Measurements from ENCODE around the gene GGNBP2.
A peak's percentile ranks its signal among the peaks of the same experiment; 100 is the strongest.

The GGNBP2 gene

DNA sequence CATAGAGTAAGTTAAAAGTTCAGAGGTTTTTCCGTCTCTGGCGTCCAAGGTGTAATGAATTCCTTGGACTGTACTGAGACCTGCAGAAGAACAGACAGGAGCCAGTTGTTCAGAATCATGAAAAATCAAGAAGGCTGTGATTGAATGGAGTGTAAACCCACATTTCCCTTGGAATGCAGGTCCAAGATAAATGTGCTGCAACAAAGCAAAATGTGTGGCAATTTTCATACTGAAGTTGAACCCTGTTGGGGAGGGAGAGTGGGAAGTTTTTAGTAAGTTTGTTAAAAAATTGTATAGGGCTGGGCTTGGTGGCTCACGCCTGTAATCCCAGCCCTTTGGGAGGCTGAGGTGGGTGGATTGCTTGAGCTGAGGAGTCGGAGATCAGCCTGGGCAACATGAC, 21.4 kb downstream of the GGNBP2 start:
- DNase-seq, result no peak

- DNase-seq, result no peak
These were observed 30.3 kb downstream of the GGNBP2 start for GRCh38 chr17:36575028-36575427.

GRCh38 chr17:36576793-36577192, 32.1 kb downstream of the GGNBP2 start:
- DNase-seq, result no peak

GRCh38 chr17:36578671-36579070, 34.0 kb downstream of the GGNBP2 start:
- no peak for DNase-seq

- no peak for DNase-seq
These were observed 39.1 kb downstream of the GGNBP2 start for GRCh38 chr17:36583787-36584186.

DNA sequence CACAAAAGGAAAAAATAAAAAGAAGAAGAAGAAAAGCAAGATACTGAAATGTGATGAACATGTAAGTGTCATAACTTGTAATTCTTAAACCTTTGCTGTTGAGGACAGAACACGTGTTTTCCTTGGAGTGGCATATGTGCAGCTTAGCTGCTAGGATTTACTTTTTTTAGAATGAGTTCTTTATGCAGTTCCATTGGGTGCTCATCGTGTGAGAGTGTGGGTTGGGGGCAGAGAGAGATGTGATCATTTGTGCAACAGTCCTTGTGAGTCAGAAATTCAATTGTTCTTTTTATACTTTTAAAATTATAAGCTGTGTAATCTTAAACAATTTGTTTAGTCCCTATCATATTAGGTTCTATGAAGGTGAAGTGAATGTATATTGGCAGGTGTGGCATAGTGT, 41.4 kb downstream of the GGNBP2 start:
- no peak for DNase-seq

- DNase-seq, result no peak
These were observed 45.4 kb downstream of the GGNBP2 start for GRCh38 chr17:36590082-36590481.

DNA sequence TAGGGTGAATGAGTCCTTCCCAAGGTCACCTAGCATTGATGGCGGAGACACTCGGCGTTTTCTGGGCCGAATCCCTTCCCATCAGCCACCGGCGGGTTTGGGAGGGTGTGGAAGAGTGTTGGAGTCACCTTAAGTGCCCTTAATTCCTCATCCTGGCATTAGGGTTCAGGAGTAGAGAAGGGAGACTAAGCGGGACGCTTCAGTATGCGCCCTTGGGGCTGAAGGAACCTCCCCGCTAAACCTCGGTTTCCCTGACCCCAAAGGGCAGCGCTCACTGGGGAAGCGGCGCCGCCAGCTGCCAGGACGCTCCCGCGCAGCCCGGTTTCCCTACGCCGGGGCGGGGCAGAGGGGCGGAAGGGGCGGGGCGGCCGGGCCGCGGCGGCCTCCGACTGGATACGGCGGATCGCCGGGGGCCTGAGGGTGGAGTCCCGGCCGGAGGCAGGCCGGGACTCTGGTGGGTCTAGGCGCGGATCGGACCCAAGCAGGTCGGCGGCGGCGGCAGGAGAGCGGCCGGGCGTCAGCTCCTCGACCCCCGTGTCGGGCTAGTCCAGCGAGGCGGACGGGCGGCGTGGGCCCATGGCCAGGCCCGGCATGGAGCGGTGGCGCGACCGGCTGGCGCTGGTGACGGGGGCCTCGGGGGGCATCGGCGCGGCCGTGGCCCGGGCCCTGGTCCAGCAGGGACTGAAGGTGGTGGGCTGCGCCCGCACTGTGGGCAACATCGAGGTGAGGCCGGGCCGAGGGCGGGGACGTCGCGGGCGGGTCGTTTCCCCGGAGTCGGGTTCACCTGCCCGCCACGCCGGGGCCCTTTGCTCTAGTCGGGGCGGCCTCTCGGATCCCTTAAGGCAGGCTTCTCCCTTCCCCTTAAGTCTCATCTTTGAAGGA, 47.0 kb downstream of the GGNBP2 start, which contains the start of gene DHRS11:
Gene DHRS11, plus strand, starts transcription at position 446 of the 882 bp plus-strand sequence. Its CDS starts 131 bp downstream, at position 577.
- DNase-seq, result peak; percentile 70

DNA sequence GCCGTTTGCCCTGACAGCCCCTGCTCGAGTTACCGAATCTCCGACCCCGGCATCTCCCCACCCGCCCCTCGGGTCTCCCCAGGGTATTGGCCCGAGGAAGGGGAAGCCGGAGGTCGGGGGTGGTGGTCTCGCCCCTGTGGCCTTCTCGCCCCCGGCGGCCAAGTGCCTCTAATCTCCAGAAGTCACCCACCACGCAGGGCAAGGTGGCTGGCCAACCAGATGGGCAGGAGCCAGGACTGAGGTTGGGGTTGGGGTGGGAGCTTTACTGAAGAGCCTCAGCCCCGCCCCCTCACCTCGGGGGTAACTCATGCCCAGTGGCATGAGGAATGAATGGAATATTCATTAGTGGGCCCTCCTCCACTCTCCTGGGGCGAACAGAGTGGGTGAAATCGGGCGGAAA, 47.6 kb downstream of the GGNBP2 start:
- DNase-seq, result peak; percentile 73

- no peak for DNase-seq
These were observed 48.1 kb downstream of the GGNBP2 start for GRCh38 chr17:36592716-36593321.

DNA sequence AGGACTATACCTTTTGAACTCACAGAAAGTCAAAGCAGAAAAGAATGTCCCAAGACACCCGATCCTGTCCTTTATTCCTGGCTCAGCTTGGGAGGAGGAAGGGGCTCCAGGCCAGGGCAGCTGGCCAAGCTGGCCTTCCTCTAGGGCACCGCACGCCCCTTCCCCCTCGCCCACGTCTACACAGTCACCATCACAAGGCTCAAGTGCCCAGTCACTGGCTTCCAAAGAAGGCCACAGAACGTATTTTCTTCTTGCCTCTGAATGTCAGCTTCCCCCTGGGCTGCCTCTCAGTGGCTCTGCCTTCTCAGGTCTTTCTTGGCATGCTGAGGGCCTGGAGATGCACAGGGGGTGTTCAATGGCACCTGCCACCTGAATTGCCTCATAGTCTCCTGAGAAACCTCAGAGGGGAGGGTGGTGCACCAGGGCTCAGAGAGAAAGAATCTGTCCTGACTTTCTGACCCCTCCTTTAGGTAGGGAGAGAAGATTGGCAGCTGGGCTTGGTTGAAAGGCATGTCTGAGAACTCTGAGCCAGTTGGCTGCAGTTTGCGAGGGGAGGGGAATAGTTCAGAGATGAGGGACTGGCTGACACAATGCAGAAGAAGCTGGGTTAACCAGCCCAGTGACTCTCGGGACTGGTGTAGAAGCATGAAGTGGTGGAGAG, 49.1 kb downstream of the GGNBP2 start:
- DNase-seq, result no peak

DNA sequence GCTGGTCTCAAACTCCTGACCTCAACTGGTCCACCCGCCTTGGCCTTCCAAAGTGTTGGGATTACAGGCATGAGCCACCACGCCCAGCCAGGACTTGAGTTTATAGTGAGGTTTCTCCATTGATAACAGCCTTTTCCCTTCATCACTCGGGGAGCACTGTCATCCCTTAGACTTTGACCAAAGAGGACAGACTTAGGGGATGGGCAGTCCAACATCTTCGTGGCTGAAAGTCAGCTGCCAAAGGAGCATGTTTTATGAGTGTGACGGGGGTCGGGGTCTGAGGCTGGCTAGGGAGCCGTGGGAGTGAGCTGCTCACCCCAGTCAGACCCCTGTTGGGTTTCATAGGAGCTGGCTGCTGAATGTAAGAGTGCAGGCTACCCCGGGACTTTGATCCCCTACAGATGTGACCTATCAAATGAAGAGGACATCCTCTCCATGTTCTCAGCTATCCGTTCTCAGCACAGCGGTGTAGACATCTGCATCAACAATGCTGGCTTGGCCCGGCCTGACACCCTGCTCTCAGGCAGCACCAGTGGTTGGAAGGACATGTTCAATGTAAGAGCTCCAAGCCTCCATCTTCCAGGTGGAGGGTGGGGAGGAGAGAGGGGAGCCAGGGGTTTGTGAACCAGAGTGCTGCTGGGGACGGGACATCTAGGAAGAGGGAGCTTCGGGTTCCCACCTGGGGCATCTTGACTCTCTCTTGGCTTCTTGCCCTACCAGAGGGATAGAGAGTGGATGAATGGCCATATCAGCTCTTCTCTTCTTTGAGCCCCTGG, 50.1 kb downstream of the GGNBP2 start:
- DNase-seq, result no peak

DNA sequence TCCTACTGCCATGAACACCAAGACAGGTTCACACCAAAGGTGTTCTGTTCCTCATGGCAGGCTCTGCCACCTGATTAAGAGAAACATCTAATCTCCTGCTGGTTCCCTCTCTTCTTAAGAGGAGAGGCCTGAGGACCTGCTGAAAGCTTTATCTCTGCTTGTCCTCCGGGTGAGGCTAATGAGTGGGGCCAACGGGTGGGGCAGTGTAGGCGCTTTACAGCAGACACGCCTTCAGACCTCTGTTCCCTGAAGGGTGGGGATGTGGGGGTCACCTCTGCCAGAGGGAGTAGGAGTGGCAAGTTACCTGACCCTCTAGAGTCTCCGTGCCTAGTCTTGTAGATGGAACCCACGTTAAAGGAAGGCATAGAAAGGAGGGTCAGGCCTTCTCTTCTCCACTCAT, 52.5 kb downstream of the GGNBP2 start:
- DNase-seq, result no peak

GRCh38 chr17:36597866-36598777, 53.4 kb downstream of the GGNBP2 start:
- DNase-seq, result no peak

GRCh38 chr17:36598951-36599401, 54.3 kb downstream of the GGNBP2 start:
- no peak for DNase-seq

DNA sequence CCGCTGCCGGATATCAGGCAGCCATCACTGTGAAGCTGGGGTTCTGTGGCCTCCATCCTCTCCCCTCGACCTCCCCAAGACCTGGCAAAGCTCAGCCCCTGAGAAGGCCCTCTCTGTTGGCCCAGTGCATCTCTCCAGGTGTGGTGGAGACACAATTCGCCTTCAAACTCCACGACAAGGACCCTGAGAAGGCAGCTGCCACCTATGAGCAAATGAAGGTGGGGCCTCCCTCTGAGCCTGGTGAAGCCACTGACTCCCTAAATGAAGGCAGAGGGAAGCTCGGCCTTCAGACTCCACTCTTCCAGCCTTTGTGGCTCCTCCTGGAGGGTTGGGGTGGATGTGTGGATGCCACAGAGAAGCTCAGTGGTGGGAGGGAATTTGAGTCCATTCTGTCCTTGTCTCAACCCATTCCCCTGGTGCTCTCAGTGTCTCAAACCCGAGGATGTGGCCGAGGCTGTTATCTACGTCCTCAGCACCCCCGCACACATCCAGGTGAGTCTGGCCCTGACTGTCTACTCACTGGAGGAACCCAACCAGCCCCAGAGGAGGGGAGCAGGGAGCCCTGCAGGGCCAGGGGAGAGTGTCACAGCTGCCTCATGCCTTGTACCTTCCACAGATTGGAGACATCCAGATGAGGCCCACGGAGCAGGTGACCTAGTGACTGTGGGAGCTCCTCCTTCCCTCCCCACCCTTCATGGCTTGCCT, 55.0 kb downstream of the GGNBP2 start:
- no peak for DNase-seq

- no peak for DNase-seq
These were observed 55.7 kb downstream of the GGNBP2 start for GRCh38 chr17:36600465-36600864.

- DNase-seq, result no peak
These were observed 56.2 kb downstream of the GGNBP2 start for GRCh38 chr17:36600936-36601302.

GRCh38 chr17:36601303-36602029, 56.7 kb downstream of the GGNBP2 start, which contains the start of gene MRM1:
MRM1 (plus strand) TSS chr17:36601583; CDS start chr17:36601811, 228 bp downstream.
- DNase-seq, result peak; percentile 88

DNA sequence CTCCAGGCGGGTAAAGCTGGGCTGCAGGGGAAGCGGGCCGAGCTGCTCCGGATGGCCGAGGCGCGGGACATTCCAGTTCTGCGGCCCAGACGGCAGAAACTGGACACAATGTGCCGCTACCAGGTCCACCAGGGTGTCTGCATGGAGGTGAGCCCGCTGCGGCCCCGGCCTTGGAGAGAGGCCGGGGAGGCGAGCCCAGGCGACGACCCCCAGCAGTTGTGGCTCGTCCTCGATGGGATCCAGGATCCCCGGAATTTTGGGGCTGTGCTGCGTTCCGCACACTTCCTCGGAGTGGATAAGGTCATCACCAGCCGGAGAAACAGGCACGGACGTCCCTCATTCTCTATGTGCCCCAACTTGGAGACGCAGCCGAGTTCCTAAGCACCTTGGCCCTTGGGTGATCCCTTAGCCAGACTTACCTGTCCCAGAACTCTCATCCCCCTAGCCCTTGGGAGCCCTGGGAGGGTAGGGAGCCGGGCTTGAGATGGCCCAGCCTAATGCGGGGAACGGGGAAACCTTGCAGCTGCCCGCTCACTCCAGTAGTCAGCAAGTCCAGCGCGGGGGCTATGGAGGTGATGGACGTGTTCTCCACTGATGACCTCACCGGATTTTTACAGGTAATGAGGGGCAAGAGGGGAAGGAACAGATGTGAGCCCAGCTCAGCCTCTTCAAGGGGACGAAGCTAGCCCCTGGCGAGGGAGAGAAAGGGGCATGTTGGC, 57.5 kb downstream of the GGNBP2 start:
- no peak for DNase-seq
